ENCODE data around the gene ABLIM1. TPM values are rescaled to one million over a fixed set of nuclear protein-coding genes. Genes with fewer than 3 reads are reported as not detected.

ABLIM1 gene
- total RNA-seq, 4 donors from 2014 or later: 56.9 to 108 (median 96.1) TPM

DNA sequence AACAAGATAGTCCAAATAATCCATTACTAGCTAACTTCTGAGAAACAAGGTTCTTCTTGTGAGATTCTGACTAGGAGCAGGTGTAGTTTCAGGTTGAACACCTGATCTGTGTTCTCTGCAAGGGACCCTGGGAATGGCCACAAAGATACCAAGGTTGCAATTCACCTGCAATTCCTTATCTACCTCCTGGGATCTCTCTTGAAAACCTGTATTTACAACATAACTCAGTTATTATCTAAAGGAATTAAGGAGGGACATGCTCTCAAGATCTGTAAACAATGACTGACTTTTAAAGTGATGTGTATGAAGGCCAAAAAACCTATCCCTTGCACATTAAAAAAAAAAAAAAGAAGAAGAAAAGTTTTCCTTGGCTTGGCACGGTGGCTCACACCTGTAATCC is 54.8 kb downstream of the ABLIM1 start:
- H3K27ac ChIP-seq: peak overlapping the region; percentile 29 to 62 (median 56)
- TF ChIP-seq POLR2AphosphoS5 (IDR thresholded peaks at IDR 0.05) (no peak), POLR2A (IDR thresholded peaks at IDR 0.05) (no peak), EP300 (IDR thresholded peaks at IDR 0.05; ENCODE audit: low read depth) (no peak)
- TF ChIP-seq, protein P1, sequence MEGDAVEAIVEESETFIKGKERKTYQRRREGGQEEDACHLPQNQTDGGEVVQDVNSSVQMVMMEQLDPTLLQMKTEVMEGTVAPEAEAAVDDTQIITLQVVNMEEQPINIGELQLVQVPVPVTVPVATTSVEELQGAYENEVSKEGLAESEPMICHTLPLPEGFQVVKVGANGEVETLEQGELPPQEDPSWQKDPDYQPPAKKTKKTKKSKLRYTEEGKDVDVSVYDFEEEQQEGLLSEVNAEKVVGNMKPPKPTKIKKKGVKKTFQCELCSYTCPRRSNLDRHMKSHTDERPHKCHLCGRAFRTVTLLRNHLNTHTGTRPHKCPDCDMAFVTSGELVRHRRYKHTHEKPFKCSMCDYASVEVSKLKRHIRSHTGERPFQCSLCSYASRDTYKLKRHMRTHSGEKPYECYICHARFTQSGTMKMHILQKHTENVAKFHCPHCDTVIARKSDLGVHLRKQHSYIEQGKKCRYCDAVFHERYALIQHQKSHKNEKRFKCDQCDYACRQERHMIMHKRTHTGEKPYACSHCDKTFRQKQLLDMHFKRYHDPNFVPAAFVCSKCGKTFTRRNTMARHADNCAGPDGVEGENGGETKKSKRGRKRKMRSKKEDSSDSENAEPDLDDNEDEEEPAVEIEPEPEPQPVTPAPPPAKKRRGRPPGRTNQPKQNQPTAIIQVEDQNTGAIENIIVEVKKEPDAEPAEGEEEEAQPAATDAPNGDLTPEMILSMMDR (IDR thresholded peaks at IDR 0.05): no peak
- WGBS, 2 donors (ENCODE audit: low coverage in 1 of 2): 63% methylated on average over 1 of the region's 1 CpG; no CpG with 5 or more reads in 1 of the 2 donors

DNA sequence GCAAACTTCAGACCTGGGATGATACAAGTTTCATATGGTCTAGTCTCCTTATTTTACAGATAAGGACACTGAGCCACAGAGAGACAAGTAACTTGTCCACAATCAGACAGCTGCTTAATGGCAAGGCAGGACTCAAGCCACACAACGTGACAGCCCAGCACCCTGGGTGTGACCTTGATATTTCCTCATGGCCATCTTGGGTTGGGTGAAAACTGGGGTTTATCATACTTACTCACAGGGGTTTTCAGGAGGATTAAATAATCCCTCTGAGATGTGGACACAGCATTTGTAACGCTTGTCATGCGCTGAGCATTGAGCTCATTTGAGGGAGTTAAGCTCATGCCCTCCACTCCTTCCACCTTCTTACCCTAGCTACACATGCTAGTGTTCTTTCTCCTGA is 58.0 kb downstream of the ABLIM1 start:
- no peak for DNase-seq
- no peaks in the 10 kb centered on the region for H3K9me3 ChIP-seq
- WGBS, 2 donors (ENCODE audit: low coverage in 1 of 2): 88 to 90% methylated on average over 2 to 3 of the region's 3 CpGs
- in situ Hi-C loops (cut with MboI; ENCODE audit: low pct_ligation_motif_present in 1 of 4, low pct_unique_long_range_greater_than_20kb in 1 of 4, low sequenced_read_pairs in 3 of 4) (no loop called here), intact Hi-C loops (cut with DNase I; ENCODE audit: low total_unique reads) (no loop called here)
- no peak overlapping the region for H3K27ac ChIP-seq
- no peak for TF ChIP-seq POLR2A (IDR thresholded peaks at IDR 0.05)
- no peak for TF ChIP-seq EP300 (IDR thresholded peaks at IDR 0.05; ENCODE audit: low read depth)
- TF ChIP-seq, protein P1 (IDR thresholded peaks at IDR 0.05): no peak
- no peak for TF ChIP-seq POLR2AphosphoS5 (IDR thresholded peaks at IDR 0.05)
- H3K4me3 ChIP-seq: no peak overlapping the region
- H3K27me3 ChIP-seq: no peaks in the 10 kb centered on the region
- H3K4me1 ChIP-seq: peaks cover 8 to 20% (median 12%) of the 10 kb centered on the region in 4 donors
- no peaks in the 10 kb centered on the region for H3K36me3 ChIP-seq

More for the DNA sequence above, 54.8 kb downstream of the ABLIM1 start:
- Histone ChIP-seq H3K4me3 (no peak overlapping the region), H3K4me1 (peaks cover 14 to 34% (median 23%) of the 10 kb centered on the region in 4 donors), H3K9me3 (no peaks in the 10 kb centered on the region), H3K36me3 (no peaks in the 10 kb centered on the region), H3K27me3 (no peaks in the 10 kb centered on the region)
- intact Hi-C loops (cut with DNase I; ENCODE audit: low total_unique reads): no loop called here
- in situ Hi-C loops (cut with MboI; ENCODE audit: low pct_ligation_motif_present in 1 of 4, low pct_unique_long_range_greater_than_20kb in 1 of 4, low sequenced_read_pairs in 3 of 4): no loop called here
- no peak for DNase-seq

DNA sequence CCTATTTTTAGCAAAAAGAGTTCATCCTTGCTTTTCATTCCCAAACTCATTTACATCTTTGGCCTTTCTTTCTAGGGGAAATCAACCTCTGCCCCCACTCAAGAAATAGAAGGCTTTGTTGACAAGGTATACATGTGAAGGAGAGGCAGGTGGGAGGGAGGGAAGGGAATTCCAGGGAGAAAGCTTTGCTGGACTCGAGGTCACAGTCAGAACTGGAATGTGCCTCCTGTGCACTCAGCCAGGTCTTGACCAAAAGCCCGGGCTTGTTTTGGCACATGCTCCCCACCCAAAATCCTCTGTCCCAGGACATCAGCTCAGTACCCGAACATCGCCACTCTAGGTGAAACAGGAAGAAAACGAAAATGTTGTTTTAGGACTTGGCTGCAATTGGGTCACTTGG is 61.3 kb downstream of the ABLIM1 start:
- Histone ChIP-seq H3K27ac (no peak overlapping the region), H3K4me1 (no peaks in the 10 kb centered on the region), H3K9me3 (no peaks in the 10 kb centered on the region), H3K27me3 (no peaks in the 10 kb centered on the region), H3K4me3 (no peak overlapping the region), H3K36me3 (no peaks in the 10 kb centered on the region)
- TF ChIP-seq POLR2A (IDR thresholded peaks at IDR 0.05) (no peak), EP300 (IDR thresholded peaks at IDR 0.05; ENCODE audit: low read depth) (no peak)
- TF ChIP-seq, protein P1 (IDR thresholded peaks at IDR 0.05): no peak
- in situ Hi-C loops (cut with MboI; ENCODE audit: low pct_ligation_motif_present in 1 of 4, low pct_unique_long_range_greater_than_20kb in 1 of 4, low sequenced_read_pairs in 3 of 4): no loop called here
- no peak for DNase-seq
- WGBS, 2 donors (ENCODE audit: low coverage in 1 of 2): 84% methylated on average over 3 to 5 of the region's 5 CpGs
- intact Hi-C loops (cut with DNase I; ENCODE audit: low total_unique reads): no loop called here

DNA sequence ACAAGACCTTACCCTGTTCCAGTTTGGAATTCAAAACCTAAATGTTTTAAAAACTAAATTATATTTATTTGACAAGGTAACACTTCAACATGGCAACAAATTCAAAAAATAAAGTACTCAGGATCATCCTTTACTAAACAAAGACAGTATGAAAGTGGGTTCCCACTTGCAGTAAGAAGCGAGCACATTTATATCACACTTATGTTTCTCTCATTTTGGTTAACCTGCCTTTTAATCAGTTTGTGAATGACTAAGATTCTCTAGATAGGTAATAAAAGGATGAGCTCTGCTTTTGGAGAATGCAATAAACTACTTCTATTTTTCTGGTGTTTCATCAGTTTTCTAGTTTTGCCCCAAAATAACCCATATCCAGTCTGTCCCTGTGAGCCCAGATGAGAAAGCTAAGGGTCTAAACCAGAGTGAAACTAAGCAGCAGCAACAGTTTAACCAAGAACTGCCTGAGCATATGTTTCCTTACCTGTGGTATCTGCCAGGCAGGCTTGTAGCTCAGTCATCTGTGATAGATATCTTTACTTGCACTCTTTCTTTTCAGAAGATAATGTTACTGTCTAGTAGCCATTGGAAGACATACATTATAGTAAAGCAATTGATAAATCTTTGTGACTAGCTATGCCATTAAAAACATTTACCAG is 64.1 kb downstream of the ABLIM1 start:
- WGBS, 2 donors (ENCODE audit: low coverage in 1 of 2): 50 to 75% methylated on average over 1 of the region's 1 CpG
- Histone ChIP-seq H3K27ac (no peak overlapping the region), H3K9me3 (no peaks in the 10 kb centered on the region), H3K27me3 (no peaks in the 10 kb centered on the region), H3K4me3 (no peak overlapping the region), H3K36me3 (no peaks in the 10 kb centered on the region), H3K4me1 (no peaks in the 10 kb centered on the region)
- no peak for DNase-seq
- TF ChIP-seq, protein P1 (IDR thresholded peaks at IDR 0.05): no peak
- TF ChIP-seq POLR2A (IDR thresholded peaks at IDR 0.05): no peak
- TF ChIP-seq POLR2AphosphoS5 (IDR thresholded peaks at IDR 0.05): no peak
- TF ChIP-seq EP300 (IDR thresholded peaks at IDR 0.05; ENCODE audit: low read depth): no peak
- in situ Hi-C loops (cut with MboI; ENCODE audit: low pct_ligation_motif_present in 1 of 4, low pct_unique_long_range_greater_than_20kb in 1 of 4, low sequenced_read_pairs in 3 of 4): no loop called here
- intact Hi-C loops (cut with DNase I; ENCODE audit: low total_unique reads): no loop called here

All from transverse colon (tissue), 4 donors.